CD14-positive monocyte (primary cell): ENCODE data around the gene TDRKH. TPM values are rescaled to one million over a fixed set of nuclear protein-coding genes. Genes with fewer than 3 reads are reported as not detected.

Experiments used
- DNase-seq, 3 donors: peaks; one replicate each; pipeline ENCODE4 v3.0.0-alpha.2; 2011 to 2022
- H2AFZ ChIP-seq: 2 replicates; pipeline ENCODE4 v1.6.0; 2012; ENCODE audit warnings: mild to moderate bottlenecking, low read depth, low read length, inconsistent platforms; ENCODE audit not compliant: insufficient read depth, poor library complexity, severe bottlenecking
- H3K27ac ChIP-seq, 2 donors: 1 replicate in 1 of 2; 2 replicates in 1 of 2; pipeline ENCODE4 v1.5.1; 2012 to 2013; ENCODE audit warnings: low read length in 2 of 2, control low read depth in 1 of 2, inconsistent platforms in 1 of 2, low read depth in 1 of 2, mild to moderate bottlenecking in 1 of 2
- H3K27me3 ChIP-seq, 2 donors: one replicate each; pipeline versions ENCODE4 v1.6.0 to v1.6.1; 2011 to 2013; ENCODE audit warnings: low read length in 2 of 2; ENCODE audit not compliant: control insufficient read depth in 2 of 2, insufficient read depth in 2 of 2
- H3K36me3 ChIP-seq, 2 donors: replicated peaks in 1 of 2; 1 replicate in 1 of 2; 2 replicates in 1 of 2; pipeline versions ENCODE4 v1.5.1 to v1.6.1; 2012 to 2013; ENCODE audit warnings: low read length in 2 of 2, control low read depth in 1 of 2, inconsistent platforms in 1 of 2, mild to moderate bottlenecking in 1 of 2; ENCODE audit not compliant: insufficient read depth in 2 of 2, control insufficient read depth in 1 of 2
- H3K4me1 ChIP-seq, 2 donors: 1 replicate in 1 of 2; 2 replicates in 1 of 2; pipeline versions ENCODE4 v1.5.1 to v1.6.1; 2012 to 2013; ENCODE audit warnings: low read length in 2 of 2, control low read depth in 1 of 2, inconsistent platforms in 1 of 2, mild to moderate bottlenecking in 1 of 2, moderate library complexity in 1 of 2; ENCODE audit not compliant: insufficient read depth in 2 of 2, control insufficient read depth in 1 of 2
- H3K4me2 ChIP-seq: replicated peaks from 2 replicates; pipeline ENCODE3; 2012; ENCODE audit warnings: low read length, moderate library complexity, mild to moderate bottlenecking; ENCODE audit not compliant: poor library complexity, severe bottlenecking; ENCODE audit errors: extremely low read depth
- H3K4me3 ChIP-seq, 3 experiments: fragments of 200-600 bp in 1 of 3; sonication (generic) in 1 of 3; replicated peaks in 1 of 3; 1 replicate in 2 of 3; 2 replicates in 1 of 3; pipeline ENCODE4 v1.5.1; 2011 to 2013; ENCODE audit warnings: low read length in 3 of 3, mild to moderate bottlenecking in 3 of 3, control low read depth in 2 of 3, low read depth in 2 of 3, inconsistent platforms in 1 of 3, moderate library complexity in 1 of 3
- H3K79me2 ChIP-seq: 2 replicates; pipeline ENCODE4 v1.6.0; 2012; ENCODE audit warnings: mild to moderate bottlenecking, control low read depth, inconsistent platforms, low read length, moderate library complexity; ENCODE audit not compliant: insufficient read depth
- H3K9ac ChIP-seq: 2 replicates; pipeline ENCODE4 v1.6.0; 2017; ENCODE audit warnings: low read length, mild to moderate bottlenecking; ENCODE audit not compliant: insufficient read depth, poor library complexity, severe bottlenecking
- H3K9me3 ChIP-seq, 2 donors: replicated peaks in 1 of 2; 1 replicate in 1 of 2; 2 replicates in 1 of 2; pipeline versions ENCODE4 v1.5.1 to v1.6.1; 2012 to 2013; ENCODE audit warnings: low read length in 2 of 2, control low read depth in 1 of 2; ENCODE audit not compliant: control insufficient read depth in 1 of 2, insufficient read depth in 1 of 2
- H4K20me1 ChIP-seq: 2 replicates; pipeline ENCODE4 v1.6.0; 2012; ENCODE audit warnings: mild to moderate bottlenecking, low read length, control low read depth, moderate library complexity; ENCODE audit not compliant: insufficient read depth
- H3K27ac Mint-ChIP-seq, 7 donors: one replicate each; pipeline ENCODE4 v1.8.0; 2020; ENCODE audit warnings: mild to moderate bottlenecking in 7 of 7, mixed read lengths in 7 of 7, moderate library complexity in 6 of 7, inconsistent platforms in 2 of 7
- H3K27me3 Mint-ChIP-seq, 3 donors: one replicate each; pipeline ENCODE4 v1.8.0; 2021 to 2022; ENCODE audit warnings: low read depth in 3 of 3, mild to moderate bottlenecking in 3 of 3, mixed read lengths in 3 of 3, moderate library complexity in 3 of 3, inconsistent platforms in 1 of 3
- H3K36me3 Mint-ChIP-seq, 2 donors: one replicate each; pipeline ENCODE4 v1.8.0; 2020; ENCODE audit warnings: mixed read lengths in 2 of 2, inconsistent platforms in 1 of 2, mild to moderate bottlenecking in 1 of 2
- H3K4me1 Mint-ChIP-seq: one replicate; pipeline ENCODE4 v1.8.0; 2020; ENCODE audit warnings: mild to moderate bottlenecking, mixed read lengths
- H3K4me3 Mint-ChIP-seq, 2 donors: one replicate each; pipeline ENCODE4 v1.8.0; 2020; ENCODE audit warnings: mild to moderate bottlenecking in 2 of 2, mixed read lengths in 2 of 2, moderate library complexity in 1 of 2
- H3K9me3 Mint-ChIP-seq, 7 donors: one replicate each; pipeline ENCODE4 v1.8.0; 2020 to 2022; ENCODE audit warnings: mixed read lengths in 7 of 7, mild to moderate bottlenecking in 6 of 7, moderate library complexity in 6 of 7, inconsistent platforms in 2 of 7
- CTCF ChIP-seq: fragments of 200-600 bp; IDR thresholded peaks from one replicate; pipeline ENCODE4 v1.8.0; 2022; ENCODE audit warnings: antibody characterized with exemption, mild to moderate bottlenecking
- WGBS: methylation state at CpG from one replicate; pipeline ENCODE4 v1.1.5; 2013; ENCODE audit warnings: missing lambda C conversion rate; ENCODE audit not compliant: insufficient coverage; 5-methylcytosine and 5-hydroxymethylcytosine counted together
- intact Hi-C, 2 donors: fragments of 100-400 bp; cut with micrococcal nuclease; formaldehyde crosslinking; loops; one replicate each; pipeline versions ENCODE4 v1.15.0 to v1.15.1; 2023
- polyA plus RNA-seq, 3 donors: library from polyadenylated mRNA; depleted of rRNA in 1 of 3; unstranded in 2 of 3; stranded (reverse) in 1 of 3; fragments of 300-500 nt in 2 of 3; fragments of >200 nt in 1 of 3; fragmentation: Illumina TruSeq in 2 of 3; gene quantifications; 1 replicate in 2 of 3; 2 replicates in 1 of 3; pipeline ENCODE4 v1.2.3, GENCODE V29; 2012 to 2021

The TDRKH gene
- polyA plus RNA-seq, 3 donors, result 0.72 to 1.6 (median 1.1) TPM

GRCh38 chr1:151819976-151820623, 29.8 kb upstream of the TDRKH start:
- Mint-ChIP-seq H3K27ac (no peak overlapping the region), H3K4me1 (peaks cover 16% of the 10 kb centered on the region)
- TF ChIP-seq CTCF, result no peak

GRCh38 chr1:151819227-151819835, 29.0 kb upstream of the TDRKH start:
- no peak overlapping the region for H2AFZ ChIP-seq
- Mint-ChIP-seq H3K4me3 (no peak overlapping the region), H3K4me1 (peaks cover 16% of the 10 kb centered on the region), H3K9me3 (no peaks in the 10 kb centered on the region), H3K36me3 (no peaks in the 10 kb centered on the region), H3K27me3 (peaks cover 11 to 18% (median 11%) of the 10 kb centered on the region in 3 donors), H3K27ac (no peak overlapping the region)
- WGBS, result 94% methylated on average over 11 of the region's 12 CpGs
- H3K4me1 ChIP-seq, result peaks cover 8 to 10% of the 10 kb centered on the region in 2 donors
- no peaks in the 10 kb centered on the region for H3K79me2 ChIP-seq
- H3K36me3 ChIP-seq, result no peaks in the 10 kb centered on the region
- H3K4me2 ChIP-seq, result no peak overlapping the region
- H4K20me1 ChIP-seq, result no peaks in the 10 kb centered on the region
- intact Hi-C loops, result no loop called here
- no peak for TF ChIP-seq CTCF
- no peaks in the 10 kb centered on the region for H3K27me3 ChIP-seq
- H3K9me3 ChIP-seq, result no peaks in the 10 kb centered on the region
- DNase-seq, result no peak
- no peak overlapping the region for H3K9ac ChIP-seq
- no peak overlapping the region for H3K4me3 ChIP-seq
- no peak overlapping the region for H3K27ac ChIP-seq

More at GRCh38 chr1:151819976-151820623, 29.8 kb upstream of the TDRKH start:
- no peaks in the 10 kb centered on the region for H3K36me3 Mint-ChIP-seq
- Histone ChIP-seq H3K4me2 (no peak overlapping the region), H4K20me1 (no peaks in the 10 kb centered on the region), H2AFZ (no peak overlapping the region), H3K27ac (no peak overlapping the region), H3K9ac (no peak overlapping the region), H3K27me3 (no peaks in the 10 kb centered on the region), H3K36me3 (no peaks in the 10 kb centered on the region), H3K79me2 (no peaks in the 10 kb centered on the region), H3K9me3 (no peaks in the 10 kb centered on the region), H3K4me3 (no peak overlapping the region), H3K4me1 (peaks cover 8 to 10% of the 10 kb centered on the region in 2 donors)
- no peak overlapping the region for H3K4me3 Mint-ChIP-seq
- intact Hi-C loops, result no loop called here
- WGBS, result 66% methylated on average over 6 of the region's 7 CpGs
- no peak for DNase-seq
- no peaks in the 10 kb centered on the region for H3K9me3 Mint-ChIP-seq
- peaks cover 11 to 14% (median 12%) of the 10 kb centered on the region in 3 donors for H3K27me3 Mint-ChIP-seq
